ENCODE data around the gene FMO1. TPM values are rescaled to one million over a fixed set of nuclear protein-coding genes. Genes with fewer than 3 reads are reported as not detected.

Gene FMO1
- total and polyA plus RNA-seq, 2 donors (not counting 1 experiment from before 2014, with no cell fraction given): 0.48 TPM; not detected in 1

DNA sequence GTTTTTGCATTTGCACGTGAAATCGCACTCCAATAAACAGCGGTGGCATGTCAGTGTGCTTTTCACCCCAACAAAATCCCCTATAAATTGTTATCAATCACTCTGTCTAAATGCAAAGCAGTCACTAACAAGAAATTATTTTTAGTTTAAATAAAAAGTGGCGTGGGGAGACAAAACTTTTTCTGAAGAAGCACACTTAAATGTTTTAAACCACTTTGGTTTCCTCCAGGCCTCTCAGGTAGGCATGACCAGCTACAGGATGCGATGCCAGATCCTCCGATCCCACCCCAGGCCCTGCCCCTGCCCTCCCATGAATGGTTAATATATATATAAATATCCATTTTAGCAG lies 3.6 kb downstream of the FMO1 start:
- intact Hi-C loops (cut with micrococcal nuclease): no loop called here
- Histone ChIP-seq H3K9me3 (ENCODE audit: control extremely low read depth in 1 of 3, control insufficient read depth in 2 of 3, insufficient read depth in 1 of 3, low read length in 2 of 3) (no peaks in the 10 kb centered on the region), H3K4me1 (ENCODE audit: control insufficient read depth in 2 of 2, insufficient read depth in 2 of 2, low read length in 2 of 2) (peaks cover 14 to 19% of the 10 kb centered on the region in 2 donors), H3K4me3 (ENCODE audit: control extremely low read depth in 1 of 5, extremely low read depth in 1 of 5, insufficient read depth in 1 of 5, low read depth in 2 of 5, low read length in 4 of 5) (peak overlapping the region; percentile 49 to 63 (median 58)), H4K20me1 (ENCODE audit: control insufficient read depth, insufficient read depth, low read length, poor library complexity, severe bottlenecking) (no peaks in the 10 kb centered on the region), H3K4me2 (replicated peaks; ENCODE audit: low read depth, low read length, poor library complexity, severe bottlenecking) (peak overlapping the region; percentile 72), H3K9ac (ENCODE audit: low read length) (peak overlapping the region; percentile 66), H2AFZ (ENCODE audit: insufficient read depth, low read depth, low read length, poor library complexity, severe bottlenecking) (peak overlapping the region; percentile 75), H3K36me3 (replicated peaks in 1 of 2; ENCODE audit: control extremely low read depth in 1 of 2, control insufficient read depth in 1 of 2, extremely low read depth in 1 of 2, insufficient read depth in 2 of 2, low read length in 1 of 2) (no peaks in the 10 kb centered on the region), H3K79me2 (ENCODE audit: control insufficient read depth, insufficient read depth, low read length) (no peaks in the 10 kb centered on the region), H3K27ac (ENCODE audit: low read length in 2 of 2) (peak overlapping the region in 1 of 2 donors; percentile 50), H3K27me3 (replicated peaks in 1 of 4; ENCODE audit: control extremely low read depth in 1 of 4, control insufficient read depth in 3 of 4, insufficient read depth in 4 of 4, low read length in 3 of 4) (peaks cover 0 to 10% (median 3%) of the 10 kb centered on the region in 4 experiments)
- H3K4me3 Mint-ChIP-seq: peak overlapping the region; percentile 91
- DNase-seq: no peak
- H3K4me1 Mint-ChIP-seq: peaks cover 22% of the 10 kb centered on the region
- H3K9me3 Mint-ChIP-seq (ENCODE audit: insufficient read depth): no peaks in the 10 kb centered on the region
- POLR2A ChIA-PET: no interaction called here
- WGBS (ENCODE audit: insufficient coverage): no CpG with 5 or more reads among the region's 6 CpGs
- TF ChIP-seq, protein P1, sequence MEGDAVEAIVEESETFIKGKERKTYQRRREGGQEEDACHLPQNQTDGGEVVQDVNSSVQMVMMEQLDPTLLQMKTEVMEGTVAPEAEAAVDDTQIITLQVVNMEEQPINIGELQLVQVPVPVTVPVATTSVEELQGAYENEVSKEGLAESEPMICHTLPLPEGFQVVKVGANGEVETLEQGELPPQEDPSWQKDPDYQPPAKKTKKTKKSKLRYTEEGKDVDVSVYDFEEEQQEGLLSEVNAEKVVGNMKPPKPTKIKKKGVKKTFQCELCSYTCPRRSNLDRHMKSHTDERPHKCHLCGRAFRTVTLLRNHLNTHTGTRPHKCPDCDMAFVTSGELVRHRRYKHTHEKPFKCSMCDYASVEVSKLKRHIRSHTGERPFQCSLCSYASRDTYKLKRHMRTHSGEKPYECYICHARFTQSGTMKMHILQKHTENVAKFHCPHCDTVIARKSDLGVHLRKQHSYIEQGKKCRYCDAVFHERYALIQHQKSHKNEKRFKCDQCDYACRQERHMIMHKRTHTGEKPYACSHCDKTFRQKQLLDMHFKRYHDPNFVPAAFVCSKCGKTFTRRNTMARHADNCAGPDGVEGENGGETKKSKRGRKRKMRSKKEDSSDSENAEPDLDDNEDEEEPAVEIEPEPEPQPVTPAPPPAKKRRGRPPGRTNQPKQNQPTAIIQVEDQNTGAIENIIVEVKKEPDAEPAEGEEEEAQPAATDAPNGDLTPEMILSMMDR (IDR thresholded peaks at IDR 0.05): no peak
- TF ChIP-seq EZH2 (IDR thresholded peaks at IDR 0.05; ENCODE audit: borderline replicate concordance, insufficient read depth, low read depth, low read length, poor library complexity, severe bottlenecking): no peak
- peaks cover 29% of the 10 kb centered on the region for H3K27me3 Mint-ChIP-seq
- no peak overlapping the region for H3K27ac Mint-ChIP-seq
- CTCF ChIA-PET: interaction anchor here (2.1 to 10.5 kb wide), 2 partner anchors 25 to 63 kb away, joined by 4 to 144 read pairs; partner anchors contain the start of gene FMO4
- ATAC-seq (ENCODE audit: low read depth): no peak

DNA sequence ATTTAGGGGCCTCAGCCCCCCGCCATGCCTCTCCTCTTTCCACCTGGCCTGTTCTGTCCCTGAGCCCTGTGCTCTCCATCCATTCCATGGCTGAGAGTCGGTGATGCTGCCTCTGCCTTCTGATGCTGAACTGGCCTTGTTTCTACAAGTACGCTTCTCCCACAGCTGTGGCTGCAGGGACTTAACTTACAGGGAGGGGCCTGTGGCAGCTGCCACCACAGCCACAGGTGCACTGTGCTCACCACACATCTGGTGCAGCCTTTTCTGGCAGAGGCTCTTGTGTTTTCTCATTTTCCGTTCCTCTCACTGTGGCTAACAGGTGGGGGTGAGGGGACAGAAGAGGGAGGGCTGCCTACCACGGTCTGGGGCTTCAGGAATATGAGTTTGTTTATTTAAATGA lies 4.2 kb downstream of the FMO1 start:
- ATAC-seq (ENCODE audit: low read depth) (peak; percentile 58), DNase-seq (peak; percentile 54)
- Histone ChIP-seq H2AFZ (ENCODE audit: insufficient read depth, low read depth, low read length, poor library complexity, severe bottlenecking) (peak overlapping the region; percentile 36), H3K27ac (ENCODE audit: low read length in 2 of 2) (peak overlapping the region; percentile 28 to 36), H3K27me3 (replicated peaks in 1 of 4; ENCODE audit: control extremely low read depth in 1 of 4, control insufficient read depth in 3 of 4, insufficient read depth in 4 of 4, low read length in 3 of 4) (peaks cover 0 to 10% (median 3%) of the 10 kb centered on the region in 4 experiments), H3K4me3 (ENCODE audit: control extremely low read depth in 1 of 5, extremely low read depth in 1 of 5, insufficient read depth in 1 of 5, low read depth in 2 of 5, low read length in 4 of 5) (no peak overlapping the region), H3K4me1 (ENCODE audit: control insufficient read depth in 2 of 2, insufficient read depth in 2 of 2, low read length in 2 of 2) (peaks cover 14 to 19% of the 10 kb centered on the region in 2 donors), H3K9me3 (ENCODE audit: control extremely low read depth in 1 of 3, control insufficient read depth in 2 of 3, insufficient read depth in 1 of 3, low read length in 2 of 3) (no peaks in the 10 kb centered on the region), H4K20me1 (ENCODE audit: control insufficient read depth, insufficient read depth, low read length, poor library complexity, severe bottlenecking) (no peaks in the 10 kb centered on the region), H3K4me2 (replicated peaks; ENCODE audit: low read depth, low read length, poor library complexity, severe bottlenecking) (peak overlapping the region; percentile 72), H3K79me2 (ENCODE audit: control insufficient read depth, insufficient read depth, low read length) (no peaks in the 10 kb centered on the region), H3K36me3 (replicated peaks in 1 of 2; ENCODE audit: control extremely low read depth in 1 of 2, control insufficient read depth in 1 of 2, extremely low read depth in 1 of 2, insufficient read depth in 2 of 2, low read length in 1 of 2) (no peaks in the 10 kb centered on the region), H3K9ac (ENCODE audit: low read length) (no peak overlapping the region)
- intact Hi-C loops (cut with micrococcal nuclease): no loop called here
- ChIA-PET CTCF (no interaction called here), POLR2A (no interaction called here)
- no peaks in the 10 kb centered on the region for H3K9me3 Mint-ChIP-seq (ENCODE audit: insufficient read depth)
- H3K27ac Mint-ChIP-seq: peak overlapping the region; percentile 82
- peaks cover 29% of the 10 kb centered on the region for H3K27me3 Mint-ChIP-seq
- TF ChIP-seq, protein P1 (IDR thresholded peaks at IDR 0.05): no peak
- no peak for TF ChIP-seq EZH2 (IDR thresholded peaks at IDR 0.05; ENCODE audit: borderline replicate concordance, insufficient read depth, low read depth, low read length, poor library complexity, severe bottlenecking)
- H3K4me3 Mint-ChIP-seq: peak overlapping the region; percentile 87
- WGBS (ENCODE audit: insufficient coverage): 40% methylated on average over 3 of the region's 5 CpGs
- peaks cover 22% of the 10 kb centered on the region for H3K4me1 Mint-ChIP-seq

Data from B cell (primary cell).